GM12872 (cell line): ENCODE results near the gene ASIC3.

ENCODE experiments used
- CTCF ChIP-seq: IDR thresholded peaks from 3 replicates; pipeline ENCODE4 v1.5.1; 2011; ENCODE audit warnings: low read depth, mild to moderate bottlenecking, low read length, moderate library complexity; ENCODE audit not compliant: insufficient read depth

The ASIC3 gene

GRCh38 chr7:151057989-151058780 lies 9.9 kb downstream of the ASIC3 start:
- no peak for TF ChIP-seq CTCF

- TF ChIP-seq CTCF = no peak
Observed at GRCh38 chr7:151058781-151059366, 10.5 kb downstream of the ASIC3 start.

- peak; percentile 65 for TF ChIP-seq CTCF
Observed at GRCh38 chr7:151059367-151060112, 11.2 kb downstream of the ASIC3 start, which contains the start of gene SLC4A2. SLC4A2 (plus strand) TSS chr7:151059589; CDS start chr7:151061988, 2,399 bp downstream.

GRCh38 chr7:151060113-151060415 lies 11.7 kb downstream of the ASIC3 start:
- TF ChIP-seq CTCF = no peak

GRCh38 chr7:151060416-151061212 lies 12.3 kb downstream of the ASIC3 start:
- TF ChIP-seq CTCF = peak; percentile 25; the same call in 1 of the 3 replicates

- no peak for TF ChIP-seq CTCF
Observed at GRCh38 chr7:151061213-151062110, 13.1 kb downstream of the ASIC3 start.
